ENCODE results near the gene ALDH4A1. TPM values are rescaled to one million over a fixed set of nuclear protein-coding genes. Genes with fewer than 3 reads are reported as not detected.
"Not testable (repeated sequence)": the region's sequence is repeated elsewhere in the genome, so short reads cannot be mapped to it uniquely, and the experiment has no call there.

ALDH4A1 gene
- total and polyA plus RNA-seq, 2 donors, result 12.3 to 24.6 TPM

GRCh38 chr1:18832319-18832718 is 70.0 kb downstream of the ALDH4A1 start:
- H3K4me3 ChIP-seq (ENCODE audit: low read length in 2 of 2); H3K27me3 ChIP-seq (ENCODE audit: control insufficient read depth in 2 of 2, insufficient read depth in 1 of 2, low read length in 1 of 2); H3K9me3 ChIP-seq (ENCODE audit: control insufficient read depth in 2 of 2, insufficient read depth in 1 of 2, low read length in 1 of 2); H3K4me1 ChIP-seq (ENCODE audit: control insufficient read depth in 2 of 2, insufficient read depth in 2 of 2, low read length in 2 of 2); H3K36me3 ChIP-seq (ENCODE audit: control insufficient read depth in 2 of 2, insufficient read depth in 2 of 2, low read length in 1 of 2); DNase-seq (ENCODE audit: low read depth in 6 of 9, low spot score in 9 of 9); H3K27ac ChIP-seq (ENCODE audit: low read depth in 1 of 2, low read length in 1 of 2): not testable (repeated sequence)
- WGBS, result 52% methylated on average over 1 of the region's 1 CpG

- no peak for DNase-seq (ENCODE audit: low read depth in 6 of 9, low spot score in 9 of 9)
- WGBS, result 91% methylated on average over 2 of the region's 2 CpGs
- Histone ChIP-seq H3K4me1 (ENCODE audit: control insufficient read depth in 2 of 2, insufficient read depth in 2 of 2, low read length in 2 of 2) (no peaks in the 10 kb centered on the region), H3K27me3 (ENCODE audit: control insufficient read depth in 2 of 2, insufficient read depth in 1 of 2, low read length in 1 of 2) (no peaks in the 10 kb centered on the region), H3K4me3 (ENCODE audit: low read length in 2 of 2) (no peak overlapping the region), H3K9me3 (ENCODE audit: control insufficient read depth in 2 of 2, insufficient read depth in 1 of 2, low read length in 1 of 2) (peaks cover 0 to 3% of the 10 kb centered on the region in 2 donors), H3K36me3 (ENCODE audit: control insufficient read depth in 2 of 2, insufficient read depth in 2 of 2, low read length in 1 of 2) (no peaks in the 10 kb centered on the region), H3K27ac (ENCODE audit: low read depth in 1 of 2, low read length in 1 of 2) (no peak overlapping the region)
Observed at GRCh38 chr1:18831656-18832055, 70.7 kb downstream of the ALDH4A1 start.

GRCh38 chr1:18830596-18830995 is 71.8 kb downstream of the ALDH4A1 start:
- WGBS, result 58% methylated on average over 12 of the region's 12 CpGs
- H3K27me3 ChIP-seq (ENCODE audit: control insufficient read depth in 2 of 2, insufficient read depth in 1 of 2, low read length in 1 of 2), result no peaks in the 10 kb centered on the region
- no peak overlapping the region for H3K27ac ChIP-seq (ENCODE audit: low read depth in 1 of 2, low read length in 1 of 2)
- H3K4me1 ChIP-seq (ENCODE audit: control insufficient read depth in 2 of 2, insufficient read depth in 2 of 2, low read length in 2 of 2), result no peaks in the 10 kb centered on the region
- DNase-seq (ENCODE audit: low read depth in 6 of 9, low spot score in 9 of 9), result no peak
- no peaks in the 10 kb centered on the region for H3K36me3 ChIP-seq (ENCODE audit: control insufficient read depth in 2 of 2, insufficient read depth in 2 of 2, low read length in 1 of 2)
- H3K4me3 ChIP-seq (ENCODE audit: low read length in 2 of 2), result no peak overlapping the region
- H3K9me3 ChIP-seq (ENCODE audit: control insufficient read depth in 2 of 2, insufficient read depth in 1 of 2, low read length in 1 of 2), result peaks cover 0 to 3% of the 10 kb centered on the region in 2 donors

DNA sequence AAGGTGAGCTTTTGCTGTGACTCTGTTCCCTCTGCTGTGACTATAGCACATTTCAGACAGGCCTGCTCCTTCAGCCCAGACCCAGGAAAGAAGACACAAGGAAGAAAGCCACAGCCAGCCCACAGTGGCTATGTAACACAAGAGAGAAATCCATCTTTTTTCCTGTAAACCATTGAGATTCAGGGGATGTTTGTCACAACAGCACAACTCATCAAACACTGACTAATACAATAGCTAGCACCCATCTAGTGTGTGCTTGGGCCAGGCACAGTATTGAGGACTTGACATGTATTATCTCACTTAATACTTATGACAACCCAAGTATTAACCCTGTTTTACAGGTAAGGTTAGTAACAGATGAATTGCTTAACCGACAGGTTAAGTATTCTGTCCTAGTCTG is 72.7 kb downstream of the ALDH4A1 start:
- WGBS, result 93% methylated on average over 1 of the region's 1 CpG
- no peak for DNase-seq (ENCODE audit: low read depth in 6 of 9, low spot score in 9 of 9)
- Histone ChIP-seq H3K9me3 (ENCODE audit: control insufficient read depth in 2 of 2, insufficient read depth in 1 of 2, low read length in 1 of 2) (peaks cover 0 to 3% of the 10 kb centered on the region in 2 donors), H3K27me3 (ENCODE audit: control insufficient read depth in 2 of 2, insufficient read depth in 1 of 2, low read length in 1 of 2) (no peaks in the 10 kb centered on the region), H3K27ac (ENCODE audit: low read depth in 1 of 2, low read length in 1 of 2) (no peak overlapping the region), H3K4me3 (ENCODE audit: low read length in 2 of 2) (no peak overlapping the region), H3K4me1 (ENCODE audit: control insufficient read depth in 2 of 2, insufficient read depth in 2 of 2, low read length in 2 of 2) (no peaks in the 10 kb centered on the region), H3K36me3 (ENCODE audit: control insufficient read depth in 2 of 2, insufficient read depth in 2 of 2, low read length in 1 of 2) (no peaks in the 10 kb centered on the region)

GRCh38 chr1:18828224-18828623 is 74.1 kb downstream of the ALDH4A1 start:
- Histone ChIP-seq H3K27me3 (ENCODE audit: control insufficient read depth in 2 of 2, insufficient read depth in 1 of 2, low read length in 1 of 2) (no peaks in the 10 kb centered on the region), H3K36me3 (ENCODE audit: control insufficient read depth in 2 of 2, insufficient read depth in 2 of 2, low read length in 1 of 2) (no peaks in the 10 kb centered on the region), H3K9me3 (ENCODE audit: control insufficient read depth in 2 of 2, insufficient read depth in 1 of 2, low read length in 1 of 2) (peaks cover 0 to 3% of the 10 kb centered on the region in 2 donors), H3K4me3 (ENCODE audit: low read length in 2 of 2) (no peak overlapping the region), H3K4me1 (ENCODE audit: control insufficient read depth in 2 of 2, insufficient read depth in 2 of 2, low read length in 2 of 2) (no peaks in the 10 kb centered on the region), H3K27ac (ENCODE audit: low read depth in 1 of 2, low read length in 1 of 2) (no peak overlapping the region)
- no peak for DNase-seq (ENCODE audit: low read depth in 6 of 9, low spot score in 9 of 9)
- WGBS, result 69% methylated on average over 2 of the region's 2 CpGs

GRCh38 chr1:18823438-18823837 is 78.9 kb downstream of the ALDH4A1 start:
- H3K4me1 ChIP-seq (ENCODE audit: control insufficient read depth in 2 of 2, insufficient read depth in 2 of 2, low read length in 2 of 2), result no peaks in the 10 kb centered on the region
- no peak overlapping the region for H3K27ac ChIP-seq (ENCODE audit: low read depth in 1 of 2, low read length in 1 of 2)
- H3K9me3 ChIP-seq (ENCODE audit: control insufficient read depth in 2 of 2, insufficient read depth in 1 of 2, low read length in 1 of 2), result no peaks in the 10 kb centered on the region
- DNase-seq (ENCODE audit: low read depth in 6 of 9, low spot score in 9 of 9), result no peak
- 93% methylated on average over 6 of the region's 6 CpGs for WGBS
- no peaks in the 10 kb centered on the region for H3K36me3 ChIP-seq (ENCODE audit: control insufficient read depth in 2 of 2, insufficient read depth in 2 of 2, low read length in 1 of 2)
- H3K4me3 ChIP-seq (ENCODE audit: low read length in 2 of 2), result no peak overlapping the region
- peaks cover 11 to 24% of the 10 kb centered on the region in 2 donors for H3K27me3 ChIP-seq (ENCODE audit: control insufficient read depth in 2 of 2, insufficient read depth in 1 of 2, low read length in 1 of 2)

Other genes with a start within 250 kb of the ALDH4A1 start
- not detected for gene TAS1R2, start 42.9 kb downstream of the ALDH4A1 start, total RNA-seq
- gene TAS1R2, start 42.9 kb downstream of the ALDH4A1 start, polyA plus RNA-seq, result 0.02 TPM
- 5.1 TPM for gene IFFO2, start 54.1 kb upstream of the ALDH4A1 start, total RNA-seq
- gene IFFO2, start 54.1 kb upstream of the ALDH4A1 start, polyA plus RNA-seq, result 22.6 TPM

Measured in thymus (tissue), 11 donors.